ENCODE measurements around the gene GBP3.
"Not testable (repeated sequence)": the region's sequence is repeated elsewhere in the genome, so short reads cannot be mapped to it uniquely, and the experiment has no call there.

GBP3 gene

DNA sequence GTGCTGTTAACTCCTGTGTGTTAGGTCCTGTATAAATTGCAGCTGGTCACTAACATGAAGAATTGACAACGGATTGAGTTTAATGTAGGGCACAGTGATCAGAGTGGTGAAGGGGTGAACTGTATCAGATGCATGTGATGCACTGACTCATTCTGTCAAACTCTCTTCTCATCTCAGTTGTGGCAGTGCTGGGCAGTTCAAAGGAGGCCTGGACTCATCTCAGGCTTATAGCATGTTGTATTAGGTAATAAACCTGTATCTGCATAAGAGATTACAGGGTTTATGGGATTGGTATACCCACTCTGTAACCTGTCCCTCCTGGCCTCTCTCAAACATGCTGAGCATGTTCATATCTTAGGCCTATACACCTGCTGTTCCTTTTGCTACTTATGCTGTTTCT is 12.4 kb upstream of the GBP3 start:
- Histone ChIP-seq H3K27me3 (ENCODE audit: control insufficient read depth, insufficient read depth, low read length) (no peaks in the 10 kb centered on the region), H3K4me1 (ENCODE audit: control insufficient read depth, low read depth, low read length) (no peaks in the 10 kb centered on the region)

DNA sequence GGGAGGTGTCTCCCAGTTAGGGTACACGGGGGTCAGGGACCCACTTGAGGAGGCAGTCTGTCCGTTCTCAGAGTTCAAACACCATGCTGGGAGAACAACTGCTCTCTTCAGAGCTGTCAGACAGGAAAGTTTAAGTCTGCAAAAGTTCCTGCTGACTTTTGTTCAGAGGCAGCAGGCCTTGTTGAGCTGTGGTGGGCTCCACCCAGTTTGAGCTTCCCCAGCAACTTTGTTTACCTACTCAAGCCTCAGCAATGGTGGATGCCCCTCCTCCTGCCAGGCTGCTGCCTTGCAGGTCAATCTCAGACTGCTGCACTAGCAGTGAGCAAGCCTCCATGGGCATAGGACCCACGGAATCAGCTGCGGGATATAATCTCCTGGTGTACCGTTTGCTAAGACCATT is 11.3 kb upstream of the GBP3 start:
- not testable (repeated sequence) for H3K4me3 ChIP-seq (ENCODE audit: low read length); H3K27ac ChIP-seq (ENCODE audit: low read length); H3K9me3 ChIP-seq (ENCODE audit: control insufficient read depth, low read depth, low read length); H3K27me3 ChIP-seq (ENCODE audit: control insufficient read depth, insufficient read depth, low read length); H3K4me1 ChIP-seq (ENCODE audit: control insufficient read depth, low read depth, low read length); H3K36me3 ChIP-seq (ENCODE audit: control insufficient read depth, low read depth, low read length); H3K9ac ChIP-seq (ENCODE audit: low read length)

More for the DNA sequence above, 12.4 kb upstream of the GBP3 start:
- no peak overlapping the region for H3K4me3 ChIP-seq (ENCODE audit: low read length)
- H3K36me3 ChIP-seq (ENCODE audit: control insufficient read depth, low read depth, low read length) = no peaks in the 10 kb centered on the region
- H3K9me3 ChIP-seq (ENCODE audit: control insufficient read depth, low read depth, low read length) = no peaks in the 10 kb centered on the region
- no peak overlapping the region for H3K9ac ChIP-seq (ENCODE audit: low read length)
- no peak overlapping the region for H3K27ac ChIP-seq (ENCODE audit: low read length)

DNA sequence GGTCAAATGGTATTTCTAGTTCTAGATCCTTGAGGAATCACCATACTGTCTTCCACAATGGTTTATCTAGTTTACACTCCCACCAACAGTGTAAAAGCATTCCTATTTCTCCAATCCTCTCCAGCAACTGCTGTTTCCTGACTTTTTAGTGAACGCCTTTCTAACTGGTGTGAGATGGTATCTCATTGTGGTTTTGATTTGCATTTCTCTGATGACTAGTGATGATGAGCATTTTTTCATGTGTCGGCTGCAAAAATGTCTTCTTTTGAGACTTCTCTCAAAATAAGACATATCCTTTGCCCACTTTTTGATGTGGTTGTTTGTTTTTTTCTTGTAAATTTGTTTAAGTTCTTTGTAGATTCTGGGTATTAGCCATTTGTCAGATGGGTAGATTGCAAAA is 6.4 kb upstream of the GBP3 start:
- not testable (repeated sequence) for H3K4me1 ChIP-seq (ENCODE audit: control insufficient read depth, low read depth, low read length); H3K27me3 ChIP-seq (ENCODE audit: control insufficient read depth, insufficient read depth, low read length); H3K4me3 ChIP-seq (ENCODE audit: low read length); H3K27ac ChIP-seq (ENCODE audit: low read length); H3K9me3 ChIP-seq (ENCODE audit: control insufficient read depth, low read depth, low read length); H3K36me3 ChIP-seq (ENCODE audit: control insufficient read depth, low read depth, low read length); H3K9ac ChIP-seq (ENCODE audit: low read length)

DNA sequence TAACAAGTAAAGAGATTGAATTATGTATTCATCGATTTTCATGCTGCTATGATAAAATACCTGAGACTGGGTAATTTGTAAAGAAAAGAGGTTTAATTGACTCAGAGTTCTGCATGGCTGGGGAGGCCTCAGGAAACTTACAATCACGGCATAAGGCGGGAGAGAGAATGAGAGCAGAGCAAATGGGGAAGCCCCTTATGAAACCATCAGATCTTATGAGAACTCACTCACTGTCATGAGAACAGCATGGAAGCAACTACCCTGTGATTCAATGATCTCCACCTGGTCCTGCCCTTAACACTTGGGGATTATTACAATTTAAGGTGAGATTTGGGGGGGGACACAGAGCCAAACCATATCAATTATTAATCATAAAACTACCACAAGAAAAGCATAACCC is 3.3 kb upstream of the GBP3 start:
- no peak overlapping the region for H3K4me3 ChIP-seq (ENCODE audit: low read length)
- H3K36me3 ChIP-seq (ENCODE audit: control insufficient read depth, low read depth, low read length) = no peaks in the 10 kb centered on the region
- H3K9ac ChIP-seq (ENCODE audit: low read length) = no peak overlapping the region
- H3K27ac ChIP-seq (ENCODE audit: low read length) = no peak overlapping the region
- H3K9me3 ChIP-seq (ENCODE audit: control insufficient read depth, low read depth, low read length) = no peaks in the 10 kb centered on the region
- H3K4me1 ChIP-seq (ENCODE audit: control insufficient read depth, low read depth, low read length) = peaks cover 3% of the 10 kb centered on the region
- no peaks in the 10 kb centered on the region for H3K27me3 ChIP-seq (ENCODE audit: control insufficient read depth, insufficient read depth, low read length)

DNA sequence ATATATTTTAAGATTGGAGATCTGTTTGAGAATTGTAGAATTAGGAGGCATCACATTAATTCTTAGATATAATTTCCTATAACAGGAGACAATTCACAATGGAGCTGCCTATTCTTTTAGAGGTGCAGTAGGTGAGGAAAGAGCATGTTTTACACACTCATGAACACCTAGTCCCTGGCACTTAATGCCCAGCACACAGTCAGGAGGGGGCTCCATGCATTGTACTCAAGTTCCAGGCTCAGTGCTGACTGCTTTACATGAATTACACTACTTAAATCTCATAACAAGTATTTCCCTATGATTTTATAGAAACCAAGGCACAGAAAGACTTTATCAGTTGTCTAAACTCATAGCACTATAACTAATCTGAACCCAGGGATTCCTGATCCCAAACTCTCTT is 360 bp upstream of the GBP3 start:
- Histone ChIP-seq H3K9me3 (ENCODE audit: control insufficient read depth, low read depth, low read length) (no peaks in the 10 kb centered on the region), H3K4me1 (ENCODE audit: control insufficient read depth, low read depth, low read length) (peaks cover 3% of the 10 kb centered on the region), H3K36me3 (ENCODE audit: control insufficient read depth, low read depth, low read length) (no peaks in the 10 kb centered on the region), H3K27me3 (ENCODE audit: control insufficient read depth, insufficient read depth, low read length) (no peaks in the 10 kb centered on the region), H3K27ac (ENCODE audit: low read length) (no peak overlapping the region), H3K4me3 (ENCODE audit: low read length) (no peak overlapping the region), H3K9ac (ENCODE audit: low read length) (no peak overlapping the region)

DNA sequence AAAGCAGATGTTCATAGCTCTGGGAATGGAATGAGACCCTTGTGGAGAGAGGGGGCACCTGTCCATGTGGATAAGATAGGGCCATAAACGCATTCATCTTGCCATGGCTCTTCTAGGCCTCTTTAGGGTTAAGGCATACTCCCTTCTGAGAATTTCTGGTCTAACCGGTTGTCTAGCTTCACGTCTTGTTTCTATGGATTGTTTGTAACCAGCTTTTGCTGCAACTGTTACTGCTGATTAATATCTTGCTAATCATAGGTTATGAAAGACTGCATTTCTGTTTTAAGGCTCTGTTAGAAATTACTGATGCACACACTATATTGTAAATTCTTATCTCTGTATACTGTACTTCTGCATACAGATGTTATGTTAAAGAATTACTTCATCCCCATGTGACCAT is 4.3 kb downstream of the GBP3 start:
- not testable (repeated sequence) for H3K9ac ChIP-seq (ENCODE audit: low read length); H3K4me3 ChIP-seq (ENCODE audit: low read length); H3K27ac ChIP-seq (ENCODE audit: low read length); H3K36me3 ChIP-seq (ENCODE audit: control insufficient read depth, low read depth, low read length); H3K4me1 ChIP-seq (ENCODE audit: control insufficient read depth, low read depth, low read length); H3K9me3 ChIP-seq (ENCODE audit: control insufficient read depth, low read depth, low read length); H3K27me3 ChIP-seq (ENCODE audit: control insufficient read depth, insufficient read depth, low read length)

DNA sequence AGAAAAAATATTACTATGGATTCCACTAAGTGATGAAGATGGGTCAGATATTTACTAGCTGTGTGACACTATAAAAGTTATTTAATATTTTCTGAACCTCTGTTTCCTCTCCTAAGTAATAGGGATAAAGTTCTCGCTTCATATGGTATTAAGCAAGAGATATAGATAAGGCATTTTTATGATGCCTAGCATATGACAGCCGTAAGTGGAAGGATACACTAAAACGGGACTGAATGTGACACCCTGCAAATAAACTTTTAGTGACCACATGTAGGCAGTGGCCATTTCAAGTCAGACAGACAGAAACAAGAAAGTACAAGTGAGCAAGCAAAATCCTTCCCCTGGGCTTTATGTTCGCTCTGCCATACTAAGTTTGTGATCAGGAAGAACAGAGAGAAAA is 14.2 kb downstream of the GBP3 start:
- Histone ChIP-seq H3K36me3 (ENCODE audit: control insufficient read depth, low read depth, low read length) (no peaks in the 10 kb centered on the region), H3K27ac (ENCODE audit: low read length) (no peak overlapping the region), H3K9me3 (ENCODE audit: control insufficient read depth, low read depth, low read length) (no peaks in the 10 kb centered on the region), H3K9ac (ENCODE audit: low read length) (no peak overlapping the region), H3K27me3 (ENCODE audit: control insufficient read depth, insufficient read depth, low read length) (no peaks in the 10 kb centered on the region), H3K4me1 (ENCODE audit: control insufficient read depth, low read depth, low read length) (no peaks in the 10 kb centered on the region), H3K4me3 (ENCODE audit: low read length) (no peak overlapping the region)

DNA sequence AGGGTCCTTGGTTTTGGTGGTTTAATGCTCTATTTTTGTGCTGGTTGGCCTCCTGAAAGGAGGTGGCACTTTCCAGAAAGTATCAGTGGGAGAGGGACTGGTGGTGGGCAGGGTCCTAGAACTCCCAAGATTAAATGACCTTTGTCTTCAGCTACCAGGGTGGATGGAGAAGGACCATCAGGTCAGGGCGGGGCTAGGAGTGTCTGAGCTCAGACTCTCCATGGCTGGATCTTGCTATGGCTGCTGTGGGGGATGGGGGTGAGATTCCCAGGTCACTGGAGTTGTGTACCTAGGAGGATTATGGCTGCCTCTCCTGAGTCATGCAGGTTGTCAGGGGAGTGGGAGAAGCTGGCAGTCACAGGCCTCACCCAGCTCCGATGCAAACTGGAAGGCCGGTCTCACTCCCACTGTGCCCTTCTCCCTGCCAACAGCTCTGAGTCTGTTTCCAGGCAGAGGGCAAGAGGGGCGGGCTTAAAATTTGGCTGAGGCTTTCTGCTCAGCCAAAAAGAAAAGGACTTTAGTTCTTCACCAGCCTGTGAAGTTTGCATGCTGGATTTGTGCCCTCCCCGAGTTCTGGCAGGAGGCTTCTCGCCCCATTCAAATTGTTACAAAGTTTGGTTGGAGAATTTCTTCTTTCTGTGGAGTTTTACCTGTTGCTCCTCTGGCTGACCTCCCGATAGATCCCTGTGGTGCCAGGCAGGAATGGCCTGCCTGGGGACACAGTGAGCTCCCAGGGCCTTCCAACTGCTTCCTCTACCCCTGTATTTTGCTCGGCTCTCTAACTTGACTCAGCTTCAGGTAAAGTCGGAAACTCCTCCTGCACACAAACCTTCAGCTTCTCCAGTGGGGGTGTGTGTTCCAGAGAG is 17.1 kb downstream of the GBP3 start:
- no peaks in the 10 kb centered on the region for H3K36me3 ChIP-seq (ENCODE audit: control insufficient read depth, low read depth, low read length)

DNA sequence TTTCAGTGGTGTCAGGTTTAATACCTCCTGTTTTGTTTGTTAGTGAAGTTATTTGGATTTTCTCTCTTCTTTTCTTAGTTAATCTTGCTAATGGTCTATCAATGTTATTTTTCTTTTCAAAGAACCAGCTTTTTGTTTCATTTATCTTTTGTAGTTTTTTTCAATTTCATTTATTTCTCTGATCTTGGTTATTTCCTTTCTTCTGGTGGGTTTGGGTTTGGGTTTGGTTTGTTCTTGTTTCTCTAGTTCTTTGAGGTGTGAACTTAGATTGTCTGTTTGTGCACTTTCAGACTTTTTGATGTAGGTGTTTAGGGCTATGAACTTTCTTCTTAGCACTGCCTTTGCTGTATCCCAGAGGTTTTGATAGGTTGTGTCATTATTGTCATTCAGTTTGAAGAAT is 20.5 kb downstream of the GBP3 start:
- not testable (repeated sequence) for H3K9ac ChIP-seq (ENCODE audit: low read length); H3K27ac ChIP-seq (ENCODE audit: low read length); H3K36me3 ChIP-seq (ENCODE audit: control insufficient read depth, low read depth, low read length); H3K4me3 ChIP-seq (ENCODE audit: low read length); H3K9me3 ChIP-seq (ENCODE audit: control insufficient read depth, low read depth, low read length); H3K27me3 ChIP-seq (ENCODE audit: control insufficient read depth, insufficient read depth, low read length); H3K4me1 ChIP-seq (ENCODE audit: control insufficient read depth, low read depth, low read length)

More for the DNA sequence above, 17.1 kb downstream of the GBP3 start:
- Histone ChIP-seq H3K9ac (ENCODE audit: low read length) (no peak overlapping the region), H3K4me1 (ENCODE audit: control insufficient read depth, low read depth, low read length) (no peaks in the 10 kb centered on the region), H3K9me3 (ENCODE audit: control insufficient read depth, low read depth, low read length) (no peaks in the 10 kb centered on the region), H3K27ac (ENCODE audit: low read length) (no peak overlapping the region), H3K4me3 (ENCODE audit: low read length) (no peak overlapping the region), H3K27me3 (ENCODE audit: control insufficient read depth, insufficient read depth, low read length) (no peaks in the 10 kb centered on the region)

DNA sequence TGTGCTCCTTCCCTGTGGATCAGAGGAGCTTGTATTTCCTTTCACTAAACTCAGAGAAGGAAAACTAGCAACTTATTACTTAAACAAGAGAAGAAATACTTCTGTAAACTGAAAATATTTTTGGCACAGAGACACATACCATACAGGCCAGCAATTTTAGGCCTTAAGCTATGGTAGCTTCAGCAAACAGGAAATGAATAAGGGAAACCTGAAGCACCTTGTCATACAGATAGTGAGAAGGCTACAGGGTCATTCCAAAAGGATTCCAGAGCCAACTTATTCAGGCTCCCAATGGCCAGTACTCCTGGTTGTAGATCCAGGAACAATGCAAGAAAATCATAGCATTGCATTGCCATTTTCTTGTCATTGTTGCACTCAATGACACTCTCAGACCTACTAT is 21.2 kb downstream of the GBP3 start:
- H3K27me3 ChIP-seq (ENCODE audit: control insufficient read depth, insufficient read depth, low read length) = no peaks in the 10 kb centered on the region
- no peaks in the 10 kb centered on the region for H3K9me3 ChIP-seq (ENCODE audit: control insufficient read depth, low read depth, low read length)
- no peak overlapping the region for H3K27ac ChIP-seq (ENCODE audit: low read length)
- H3K4me3 ChIP-seq (ENCODE audit: low read length) = no peak overlapping the region
- no peaks in the 10 kb centered on the region for H3K36me3 ChIP-seq (ENCODE audit: control insufficient read depth, low read depth, low read length)
- H3K9ac ChIP-seq (ENCODE audit: low read length) = no peak overlapping the region
- H3K4me1 ChIP-seq (ENCODE audit: control insufficient read depth, low read depth, low read length) = no peaks in the 10 kb centered on the region

DNA sequence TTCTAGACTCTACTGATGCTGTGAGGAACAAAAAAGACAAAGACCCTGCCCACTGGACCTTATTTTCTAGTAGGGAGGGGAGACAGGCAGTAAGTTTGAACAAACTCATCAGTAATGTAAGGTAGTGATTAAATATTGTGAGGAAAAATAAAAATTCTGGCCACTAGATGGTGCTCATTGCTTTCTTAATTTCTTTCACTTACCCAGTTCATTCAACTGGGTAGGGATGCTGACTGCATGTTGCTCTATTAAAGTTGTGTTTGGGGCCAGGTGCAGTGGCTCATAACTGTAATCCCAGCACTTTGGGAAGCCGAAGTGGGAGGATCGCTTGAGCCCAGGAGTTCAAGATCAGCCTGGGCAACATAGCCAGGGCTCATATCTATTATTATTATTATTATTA is 23.9 kb downstream of the GBP3 start:
- H3K4me1 ChIP-seq (ENCODE audit: control insufficient read depth, low read depth, low read length) = peaks cover 1% of the 10 kb centered on the region
- H3K36me3 ChIP-seq (ENCODE audit: control insufficient read depth, low read depth, low read length) = no peaks in the 10 kb centered on the region
- no peak overlapping the region for H3K4me3 ChIP-seq (ENCODE audit: low read length)
- no peak overlapping the region for H3K27ac ChIP-seq (ENCODE audit: low read length)
- no peak overlapping the region for H3K9ac ChIP-seq (ENCODE audit: low read length)
- no peaks in the 10 kb centered on the region for H3K9me3 ChIP-seq (ENCODE audit: control insufficient read depth, low read depth, low read length)
- H3K27me3 ChIP-seq (ENCODE audit: control insufficient read depth, insufficient read depth, low read length) = no peaks in the 10 kb centered on the region

DNA sequence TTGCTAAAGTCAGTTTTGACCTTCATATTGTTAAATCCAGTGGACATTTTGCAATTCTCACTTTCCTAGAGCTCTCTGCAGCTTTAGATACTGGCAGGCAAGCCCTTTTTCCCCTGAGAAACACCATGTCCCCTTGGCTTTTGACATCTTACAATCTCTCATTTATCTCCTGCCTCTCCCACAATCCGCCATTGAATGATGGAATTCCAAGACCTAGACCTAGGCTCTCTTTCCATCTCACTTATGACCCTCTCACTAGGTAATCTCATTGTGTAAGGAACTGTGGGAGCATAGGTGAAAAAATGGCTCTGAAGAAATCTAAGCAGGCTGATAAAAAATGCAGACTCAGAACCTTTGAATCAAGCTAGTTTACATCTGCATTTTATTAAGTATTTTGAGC is 32.2 kb downstream of the GBP3 start:
- H3K4me3 ChIP-seq (ENCODE audit: low read length) = no peak overlapping the region
- no peak overlapping the region for H3K27ac ChIP-seq (ENCODE audit: low read length)
- H3K9ac ChIP-seq (ENCODE audit: low read length) = no peak overlapping the region
- H3K4me1 ChIP-seq (ENCODE audit: control insufficient read depth, low read depth, low read length) = peaks cover 3% of the 10 kb centered on the region
- no peaks in the 10 kb centered on the region for H3K27me3 ChIP-seq (ENCODE audit: control insufficient read depth, insufficient read depth, low read length)
- peaks cover 18% of the 10 kb centered on the region for H3K36me3 ChIP-seq (ENCODE audit: control insufficient read depth, low read depth, low read length)
- H3K9me3 ChIP-seq (ENCODE audit: control insufficient read depth, low read depth, low read length) = no peaks in the 10 kb centered on the region

Data from iPS-18a (cell line).